K562 (cell line): ENCODE data around the gene ATP5F1D. TPM values are rescaled to one million over a fixed set of nuclear protein-coding genes. Genes with fewer than 3 reads are reported as not detected.

Experiments
- DMBX1 ChIP-seq: fragments of 250-450 bp; sonication (Bioruptor Pico); IDR thresholded peaks from 2 replicates; pipeline ENCODE4 v1.8.0; 2022; ENCODE audit warnings: inconsistent platforms, mild to moderate bottlenecking, moderate library complexity, borderline replicate concordance
- NFIC ChIP-seq: fragments of 450-650 bp; IDR thresholded peaks from 2 replicates; pipeline ENCODE4 v1.6.1; 2017; ENCODE audit warnings: mild to moderate bottlenecking, inconsistent platforms
- POLR2AphosphoS5 ChIP-seq: IDR thresholded peaks from 2 replicates; pipeline ENCODE4 v1.6.1; 2011; ENCODE audit warnings: mild to moderate bottlenecking, low read depth, low read length, moderate library complexity; ENCODE audit not compliant: control insufficient read depth, insufficient read depth
- REST ChIP-seq, 2 experiments: fragments of 450-650 bp; formaldehyde crosslinking in 1 of 2; IDR thresholded peaks; 2 replicates each; pipeline versions ENCODE4 v1.4.0 to v1.6.1; 2014 to 2020; ENCODE audit warnings: mild to moderate bottlenecking in 2 of 2, borderline replicate concordance in 1 of 2, low read depth in 1 of 2
- ZFP1 ChIP-seq: fragments of 450-650 bp; formaldehyde crosslinking; IDR thresholded peaks from 2 replicates; pipeline ENCODE4 v1.4.0; 2020; ENCODE audit warnings: mild to moderate bottlenecking, mixed read lengths
- ZNF212 ChIP-seq: fragments of 450-650 bp; formaldehyde crosslinking; IDR thresholded peaks from 2 replicates; pipeline ENCODE4 v1.4.0; 2020; ENCODE audit warnings: mild to moderate bottlenecking
- ZNF436 ChIP-seq: fragments of 250-450, 450-650 bp; sonication (Bioruptor Pico); formaldehyde crosslinking; IDR thresholded peaks from 2 replicates; pipeline ENCODE4 v1.7.0; 2020; ENCODE audit warnings: mild to moderate bottlenecking
- ZNF785 ChIP-seq: fragments of 250-450 bp; sonication (Bioruptor Pico); IDR thresholded peaks from 2 replicates; pipeline ENCODE4 v1.4.0; 2020; ENCODE audit warnings: mild to moderate bottlenecking
- ZNF830 ChIP-seq: fragments of 250-450 bp; sonication (Bioruptor Pico); IDR thresholded peaks from 2 replicates; pipeline ENCODE4 v1.5.0; 2021; ENCODE audit warnings: mild to moderate bottlenecking
- polyA plus RNA-seq, 8 experiments: library from polyadenylated mRNA; depleted of rRNA in 4 of 8; stranded (reverse) in 5 of 8; unstranded in 3 of 8; fragments of >200 nt; fragmentation: Nextera tagmentation in 2 of 8; fragmentation: Illumina TruSeq in 1 of 8; extraction: Ambion mirVana in 2 of 8; extraction: Trizol in 1 of 8; gene quantifications; 2 replicates each; pipeline versions ENCODE4 v1.2.1 to v1.2.3, GENCODE V29; 2011 to 2014; ENCODE audit warnings: inconsistent platforms in 1 of 8, missing spikeins in 1 of 8
- total RNA-seq, 7 experiments: library from RNA; depleted of rRNA in 6 of 7; stranded (reverse); fragments of >200 nt in 6 of 7; fragmentation: Illumina TruSeq in 2 of 7; extraction: Trizol in 2 of 7; gene quantifications; 2 replicates each; pipeline versions ENCODE4 v1.2.1 to v1.2.3, GENCODE V29; 2011 to 2021; ENCODE audit warnings: low replicate concordance in 1 of 7
- TF ChIP-seq, protein P1 (sequence below), 3 experiments: fragments of 200-800 bp in 1 of 3; sonication (Bioruptor generic) in 1 of 3; sonication (generic) in 1 of 3; formaldehyde crosslinking in 1 of 3; IDR thresholded peaks; 2 replicates each; pipeline versions ENCODE4 v1.6.1 to v1.8.0; 2016 to 2022; ENCODE audit warnings: mild to moderate bottlenecking in 2 of 3, missing compliant biosample characterization in 2 of 3, missing genetic modification characterization in 2 of 3, missing genetic modification reagents in 1 of 3

Gene ATP5F1D
- total and polyA plus RNA-seq, 9 of the 15 experiments (the other 6 are each of a cell fraction or from before 2014, with no cell fraction given): 3.9 to 409 (median 36.8) TPM

- TF ChIP-seq DMBX1 (CRISPR knock-in tag) (peak; percentile 19; the same call in 1 of the 2 replicates), ZFP1 (CRISPR knock-in tag) (no peak), ZNF436 (CRISPR knock-in tag) (no peak), ZNF212 (CRISPR knock-in tag) (no peak), ZNF785 (CRISPR knock-in tag) (no peak), ZNF830 (CRISPR knock-in tag) (no peak; the same call in 1 of the 2 replicates), NFIC (no peak), POLR2AphosphoS5 (peak; percentile 40; the same call in 1 of the 2 replicates), REST (IDR thresholded peaks at IDR 0.05; ENCODE audit: borderline replicate concordance) (no peak), REST (CRISPR knock-in tag; IDR thresholded peaks at IDR 0.05; ENCODE audit: low read depth) (no peak)
- TF ChIP-seq, protein P1, sequence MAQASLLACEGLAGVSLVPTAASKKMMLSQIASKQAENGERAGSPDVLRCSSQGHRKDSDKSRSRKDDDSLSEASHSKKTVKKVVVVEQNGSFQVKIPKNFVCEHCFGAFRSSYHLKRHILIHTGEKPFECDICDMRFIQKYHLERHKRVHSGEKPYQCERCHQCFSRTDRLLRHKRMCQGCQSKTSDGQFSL (CRISPR knock-in tag; IDR thresholded peaks at IDR 0.05): peak; percentile 13; the same call in 1 of the 2 replicates
- TF ChIP-seq, protein P1 (tag; IDR thresholded peaks at IDR 0.05): no peak
Observed at GRCh38 chr19:1251330-1252220, 10.0 kb downstream of the ATP5F1D start (continued).
